ENCODE data around the gene CLRN2.

CLRN2 gene

DNA sequence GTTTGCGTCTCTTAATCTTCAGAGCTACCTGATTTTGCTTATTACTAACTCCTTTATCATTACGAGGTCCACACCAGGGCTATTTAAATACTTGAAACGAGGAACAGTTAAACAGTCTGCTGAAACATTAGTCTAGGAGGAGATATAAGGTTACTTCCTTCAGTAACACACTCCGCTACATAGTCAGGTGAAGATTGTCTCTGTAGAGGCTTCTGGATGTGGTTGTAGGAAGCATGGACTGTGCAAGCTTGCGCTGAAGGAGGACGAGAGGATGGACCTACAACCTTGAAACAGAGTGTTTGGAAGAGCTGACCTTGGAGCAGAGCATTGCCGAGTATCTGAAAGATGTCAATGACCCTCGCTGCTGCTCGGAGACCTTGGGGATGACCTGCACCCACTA is at the start of gene CLRN2:
Gene CLRN2 (plus strand): TSS at position 301 of the 400 bp plus-strand sequence. CDS start 102 bp downstream, outside the sequence.
- DNase-seq = no peak
- in situ Hi-C loops (cut with MboI; ENCODE audit: low pct_unique_long_range_greater_than_20kb, low sequenced_read_pairs) = no loop called here

- in situ Hi-C loops (cut with MboI; ENCODE audit: low pct_unique_long_range_greater_than_20kb, low sequenced_read_pairs) = no loop called here
- DNase-seq = peak; percentile 24
These were observed 46.2 kb upstream of the CLRN2 start for GRCh38 chr4:17468619-17469221.

- in situ Hi-C loops (cut with MboI; ENCODE audit: low pct_unique_long_range_greater_than_20kb, low sequenced_read_pairs) = no loop called here
- no peak for DNase-seq
These were observed 44.9 kb upstream of the CLRN2 start for GRCh38 chr4:17469931-17470674.

DNA sequence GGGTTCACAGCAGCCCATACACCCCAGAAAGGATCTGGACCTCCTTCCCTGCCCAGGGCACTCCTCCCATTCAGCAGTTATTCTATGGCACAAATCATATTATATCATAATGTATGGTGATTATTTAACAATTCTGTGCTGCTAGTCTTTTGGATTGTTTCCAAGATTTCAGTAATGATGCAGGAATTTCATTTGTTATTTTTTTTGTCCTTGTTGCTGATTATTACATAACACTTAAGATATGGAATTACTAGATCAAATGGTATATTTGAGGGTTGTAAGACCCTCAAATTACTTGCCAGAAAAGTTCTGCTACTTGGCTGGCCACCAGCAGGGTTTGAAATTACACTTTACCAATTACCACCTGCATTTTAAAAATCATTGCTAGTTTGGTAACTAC is 39.5 kb upstream of the CLRN2 start:
- in situ Hi-C loops (cut with MboI; ENCODE audit: low pct_unique_long_range_greater_than_20kb, low sequenced_read_pairs) = no loop called here
- DNase-seq = no peak

GRCh38 chr4:17476853-17477252 is 38.1 kb upstream of the CLRN2 start:
- in situ Hi-C loops (cut with MboI; ENCODE audit: low pct_unique_long_range_greater_than_20kb, low sequenced_read_pairs) = no loop called here
- DNase-seq = peak; percentile 34

DNA sequence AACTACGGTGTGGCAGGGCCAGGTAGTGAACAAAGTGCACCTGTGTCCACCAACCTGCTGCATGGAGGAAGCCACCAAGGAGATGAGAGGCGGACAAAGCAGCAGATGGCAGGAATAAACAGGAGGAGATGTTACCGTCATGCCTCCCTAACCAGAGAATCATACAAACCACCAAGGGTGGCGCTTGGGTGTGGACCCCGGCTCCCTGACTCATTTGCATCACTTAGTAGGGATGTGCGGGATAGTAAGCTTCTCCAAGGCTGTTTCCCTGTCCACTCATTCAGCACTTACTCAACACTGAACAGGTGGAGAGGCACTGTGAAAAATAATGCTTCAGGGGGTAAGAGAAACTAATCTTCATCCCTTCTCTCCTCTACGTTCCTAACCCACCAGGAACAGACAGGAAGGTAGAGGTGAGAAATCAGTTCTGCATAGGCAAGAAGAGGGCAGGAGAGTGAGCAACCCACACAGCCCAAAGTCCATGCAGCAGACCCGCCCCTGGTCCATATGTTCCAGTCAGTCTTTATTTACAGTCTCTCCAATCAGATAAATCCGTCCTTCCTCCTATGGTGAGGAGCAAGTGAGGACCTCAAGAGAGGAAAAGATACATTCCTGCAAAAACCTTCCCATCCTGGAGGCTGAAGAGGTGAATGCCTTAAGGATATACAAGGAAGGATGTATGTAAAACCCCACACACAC is 37.0 kb upstream of the CLRN2 start:
- no peak for DNase-seq
- in situ Hi-C loops (cut with MboI; ENCODE audit: low pct_unique_long_range_greater_than_20kb, low sequenced_read_pairs) = no loop called here

- DNase-seq = no peak
- in situ Hi-C loops (cut with MboI; ENCODE audit: low pct_unique_long_range_greater_than_20kb, low sequenced_read_pairs) = no loop called here
These were observed 34.6 kb upstream of the CLRN2 start for GRCh38 chr4:17480210-17480927.

GRCh38 chr4:17480955-17481354 is 34.0 kb upstream of the CLRN2 start:
- DNase-seq = no peak
- in situ Hi-C loops (cut with MboI; ENCODE audit: low pct_unique_long_range_greater_than_20kb, low sequenced_read_pairs) = no loop called here

- in situ Hi-C loops (cut with MboI; ENCODE audit: low pct_unique_long_range_greater_than_20kb, low sequenced_read_pairs) = no loop called here
- DNase-seq = no peak
These were observed 32.2 kb upstream of the CLRN2 start for GRCh38 chr4:17482716-17483115.

GRCh38 chr4:17489123-17489522 is 25.8 kb upstream of the CLRN2 start:
- in situ Hi-C loops (cut with MboI; ENCODE audit: low pct_unique_long_range_greater_than_20kb, low sequenced_read_pairs) = no loop called here

DNA sequence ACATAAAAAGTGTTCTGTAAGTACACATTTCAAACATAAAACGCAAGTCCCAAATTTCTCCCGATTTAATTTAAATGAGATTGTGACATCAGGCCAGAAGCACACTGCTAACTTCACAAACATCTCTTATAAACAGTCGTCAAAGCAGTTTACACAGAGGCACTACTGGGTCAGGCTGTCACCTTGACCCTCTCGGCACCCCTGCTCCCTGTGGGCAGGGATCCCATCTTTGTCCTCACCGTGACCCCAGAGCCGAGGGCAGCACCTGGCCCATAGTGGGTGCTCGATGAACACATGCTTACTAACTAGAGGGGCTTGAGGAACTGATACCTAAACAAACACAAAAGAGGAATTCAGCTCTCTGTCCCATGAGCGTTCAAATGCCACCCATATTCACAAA is 25.2 kb upstream of the CLRN2 start:
- in situ Hi-C loops (cut with MboI; ENCODE audit: low pct_unique_long_range_greater_than_20kb, low sequenced_read_pairs) = no loop called here
- DNase-seq = no peak

More at GRCh38 chr4:17489123-17489522, 25.8 kb upstream of the CLRN2 start:
- no peak for DNase-seq

DNA sequence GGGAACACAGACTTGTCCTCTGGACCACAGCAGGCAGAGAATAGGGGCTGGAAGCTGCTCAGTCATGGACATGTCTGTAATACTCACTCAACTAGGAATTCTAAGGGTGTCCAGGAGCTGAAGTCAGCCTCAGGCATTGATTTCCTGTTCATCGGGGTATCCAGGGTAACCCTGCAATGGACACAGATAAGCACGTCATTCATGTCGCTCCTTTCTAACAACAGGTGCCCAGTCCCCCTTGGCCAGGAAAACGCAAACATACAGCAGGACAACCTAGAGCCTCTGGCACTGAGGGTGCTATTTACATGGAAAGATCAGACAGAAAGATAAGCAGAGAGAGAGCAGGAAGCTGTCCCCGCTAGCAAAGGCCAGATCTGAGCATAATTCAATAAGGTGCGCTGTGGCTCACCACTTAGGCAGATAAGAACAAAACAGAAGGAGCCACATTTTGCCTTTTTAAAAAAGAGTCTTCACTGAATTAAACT is 24.3 kb upstream of the CLRN2 start:
- DNase-seq = no peak
- in situ Hi-C loops (cut with MboI; ENCODE audit: low pct_unique_long_range_greater_than_20kb, low sequenced_read_pairs) = no loop called here

GRCh38 chr4:17491196-17491595 is 23.8 kb upstream of the CLRN2 start:
- in situ Hi-C loops (cut with MboI; ENCODE audit: low pct_unique_long_range_greater_than_20kb, low sequenced_read_pairs) = no loop called here
- DNase-seq = no peak

DNA sequence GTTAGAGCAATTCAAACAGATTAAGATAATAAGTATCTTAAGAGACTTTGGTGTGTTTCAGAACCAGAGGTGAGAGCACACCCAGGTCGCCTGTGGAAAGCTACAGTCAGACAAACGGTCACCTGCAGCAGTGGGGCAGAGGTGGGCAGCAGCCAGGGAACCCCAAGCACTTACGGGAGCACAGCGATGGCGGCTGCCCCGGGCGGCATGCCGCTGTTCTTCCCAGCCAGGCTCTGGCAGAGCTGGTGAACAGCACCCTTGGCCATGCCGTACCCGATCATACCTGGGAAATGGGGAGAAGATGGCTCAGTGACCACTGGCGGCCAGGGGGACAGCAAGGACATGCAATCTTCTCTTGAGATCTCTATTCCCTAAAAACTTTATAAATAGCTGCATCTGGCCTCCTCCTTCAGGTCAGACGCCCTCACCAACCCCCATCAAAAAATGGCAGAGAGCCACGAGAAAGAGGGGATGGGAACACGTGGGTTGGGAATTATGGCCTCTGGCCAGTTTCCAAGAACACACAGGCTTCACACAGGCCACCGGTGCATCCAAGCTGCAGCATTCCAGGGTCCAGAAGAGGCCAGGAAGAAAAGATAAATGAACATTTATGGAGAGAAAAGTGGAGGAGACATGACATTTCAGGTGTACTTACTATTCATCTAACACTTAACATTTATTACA is 22.8 kb upstream of the CLRN2 start:
- in situ Hi-C loops (cut with MboI; ENCODE audit: low pct_unique_long_range_greater_than_20kb, low sequenced_read_pairs) = no loop called here

GRCh38 chr4:17492876-17493275 is 22.1 kb upstream of the CLRN2 start:
- in situ Hi-C loops (cut with MboI; ENCODE audit: low pct_unique_long_range_greater_than_20kb, low sequenced_read_pairs) = no loop called here
- DNase-seq = no peak

More for the DNA sequence above, 22.8 kb upstream of the CLRN2 start:
- DNase-seq = no peak

GRCh38 chr4:17493619-17494018 is 21.3 kb upstream of the CLRN2 start:
- in situ Hi-C loops (cut with MboI; ENCODE audit: low pct_unique_long_range_greater_than_20kb, low sequenced_read_pairs) = no loop called here
- no peak for DNase-seq

DNA sequence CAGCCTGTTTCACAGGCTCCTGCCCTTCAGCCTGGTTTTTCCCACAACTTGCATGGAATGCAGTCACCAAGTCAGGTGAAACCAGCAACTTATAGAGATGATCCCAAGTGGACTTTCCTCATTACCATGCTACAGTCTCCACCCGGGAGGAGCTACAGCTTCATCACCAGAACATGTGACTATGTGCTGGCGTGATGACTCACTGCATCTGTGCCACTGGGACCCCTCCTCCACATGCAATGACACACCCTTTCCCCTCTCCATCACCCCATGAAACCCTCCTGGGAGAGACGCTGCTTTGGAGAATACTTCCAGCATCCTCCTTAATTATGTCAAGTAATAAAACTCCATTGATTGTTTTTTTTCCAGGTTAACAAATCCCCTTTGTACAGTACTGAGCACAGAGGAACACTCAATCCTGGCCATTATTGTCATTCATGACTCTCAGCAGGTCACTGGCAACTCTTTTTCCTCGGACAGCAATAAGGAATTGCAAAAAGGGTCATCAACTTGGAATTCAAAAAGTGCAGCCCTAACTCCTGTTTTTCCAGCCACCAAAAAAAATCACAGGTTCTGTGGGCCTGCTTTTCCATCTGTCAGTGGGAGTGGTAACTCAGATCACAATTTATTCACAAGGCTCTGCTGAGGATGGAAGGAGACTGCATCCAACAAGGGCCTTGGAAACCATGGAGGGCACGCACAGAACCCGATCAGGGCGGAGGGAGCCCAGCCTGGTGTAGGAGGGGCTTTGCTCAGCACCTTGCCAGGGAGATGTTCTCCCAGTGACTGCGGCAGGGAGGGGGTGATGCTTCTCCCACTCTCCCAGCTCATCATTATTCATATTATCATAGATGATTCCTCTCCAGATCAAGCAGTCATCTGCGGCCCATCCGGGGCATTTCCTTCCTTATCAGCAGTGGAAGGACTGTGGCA is 20.4 kb upstream of the CLRN2 start:
- in situ Hi-C loops (cut with MboI; ENCODE audit: low pct_unique_long_range_greater_than_20kb, low sequenced_read_pairs) = no loop called here
- no peak for DNase-seq

GRCh38 chr4:17497890-17498523 is 17.0 kb upstream of the CLRN2 start:
- in situ Hi-C loops (cut with MboI; ENCODE audit: low pct_unique_long_range_greater_than_20kb, low sequenced_read_pairs) = no loop called here
- DNase-seq = no peak

Data from KBM-7 (cell line).